Neuronal stem cell (in vitro differentiated cells): Measurements from ENCODE around the gene CTNND2.

Experiments
- DNase-seq: peaks from one replicate; pipeline ENCODE4 v3.0.0-alpha.2; 2013; ENCODE audit warnings: low spot score
- H2AFZ ChIP-seq: one replicate; pipeline ENCODE4 v1.6.1; 2013; ENCODE audit warnings: mild to moderate bottlenecking, low read length, inconsistent platforms
- H2AK5ac ChIP-seq: 2 replicates; pipeline ENCODE4 v1.6.1; 2013; ENCODE audit warnings: low read depth, mild to moderate bottlenecking, inconsistent platforms, low read length, moderate library complexity, mixed read lengths
- H2BK120ac ChIP-seq: 2 replicates; pipeline ENCODE4 v1.6.1; 2013; ENCODE audit warnings: low read depth, mild to moderate bottlenecking, inconsistent platforms, low read length, moderate library complexity, mixed read lengths
- H2BK12ac ChIP-seq: one replicate; pipeline ENCODE4 v1.6.1; 2013; ENCODE audit warnings: low read length, inconsistent platforms
- H2BK15ac ChIP-seq: 2 replicates; pipeline ENCODE4 v1.6.1; 2013; ENCODE audit warnings: mild to moderate bottlenecking, low read length, inconsistent platforms, mixed read lengths
- H2BK5ac ChIP-seq: one replicate; pipeline ENCODE4 v1.6.1; 2013; ENCODE audit warnings: inconsistent platforms, mild to moderate bottlenecking, low read length, moderate library complexity
- H3K14ac ChIP-seq: one replicate; pipeline ENCODE4 v1.6.1; 2013; ENCODE audit warnings: low read length, inconsistent platforms
- H3K18ac ChIP-seq: 2 replicates; pipeline ENCODE4 v1.6.1; 2013; ENCODE audit warnings: low read length, inconsistent platforms
- H3K23ac ChIP-seq: 2 replicates; pipeline ENCODE4 v1.6.1; 2013; ENCODE audit warnings: low read depth, mild to moderate bottlenecking, mixed read lengths, low read length, inconsistent platforms; ENCODE audit not compliant: poor library complexity
- H3K27ac ChIP-seq: replicated peaks from 3 replicates; pipeline ENCODE4 v1.5.1; 2013; ENCODE audit warnings: low read length, inconsistent platforms
- H3K27me3 ChIP-seq, 3 experiments: 2 replicates each; pipeline ENCODE4 v1.6.1; 2013; ENCODE audit warnings: low read length in 3 of 3, mild to moderate bottlenecking in 2 of 3, inconsistent platforms in 1 of 3, low read depth in 1 of 3, mixed read lengths in 1 of 3, moderate library complexity in 1 of 3; ENCODE audit not compliant: control insufficient read depth in 3 of 3, insufficient read depth in 3 of 3
- H3K36me3 ChIP-seq, 2 donors: replicated peaks in 1 of 2; 2 replicates each; pipeline ENCODE4 v1.6.1; 2013; ENCODE audit warnings: low read length in 2 of 2; ENCODE audit not compliant: control insufficient read depth in 2 of 2, insufficient read depth in 2 of 2
- H3K4ac ChIP-seq: 2 replicates; pipeline ENCODE4 v1.6.1; 2013; ENCODE audit warnings: inconsistent platforms, mild to moderate bottlenecking, low read length, moderate library complexity
- H3K4me1 ChIP-seq, 2 donors: 1 replicate in 1 of 2; 2 replicates in 1 of 2; pipeline ENCODE4 v1.6.1; 2013; ENCODE audit warnings: low read length in 2 of 2, low read depth in 1 of 2; ENCODE audit not compliant: control insufficient read depth in 2 of 2, insufficient read depth in 1 of 2
- H3K4me2 ChIP-seq: one replicate; pipeline ENCODE4 v1.6.1; 2013; ENCODE audit warnings: mild to moderate bottlenecking, low read length, inconsistent platforms; ENCODE audit not compliant: insufficient read depth, poor library complexity, severe bottlenecking
- H3K4me3 ChIP-seq, 2 donors: 2 replicates each; pipeline ENCODE4 v1.5.1; 2013; ENCODE audit warnings: low read length in 2 of 2, mild to moderate bottlenecking in 2 of 2, inconsistent platforms in 1 of 2, moderate library complexity in 1 of 2
- H3K79me1 ChIP-seq: one replicate; pipeline ENCODE4 v1.6.1; 2013; ENCODE audit warnings: low read depth, mild to moderate bottlenecking, inconsistent platforms, low read length, moderate library complexity
- H3K9ac ChIP-seq: one replicate; pipeline ENCODE4 v1.6.1; 2013; ENCODE audit warnings: mild to moderate bottlenecking, low read depth, low read length, inconsistent platforms; ENCODE audit not compliant: poor library complexity
- H3K9me3 ChIP-seq, 2 donors: replicated peaks in 1 of 2; 2 replicates each; pipeline versions ENCODE3 to v1.6.1; 2013; ENCODE audit warnings: low read length in 2 of 2, mild to moderate bottlenecking in 2 of 2, inconsistent platforms in 1 of 2, low read depth in 1 of 2, mixed read lengths in 1 of 2, moderate library complexity in 1 of 2; ENCODE audit not compliant: control insufficient read depth in 2 of 2, insufficient read depth in 1 of 2
- H4K8ac ChIP-seq: one replicate; pipeline ENCODE4 v1.6.1; 2013; ENCODE audit warnings: low read depth, mild to moderate bottlenecking, inconsistent platforms, low read length, moderate library complexity
- H4K91ac ChIP-seq: one replicate; pipeline ENCODE4 v1.6.1; 2013; ENCODE audit warnings: low read length, low read depth, mild to moderate bottlenecking, inconsistent platforms; ENCODE audit not compliant: poor library complexity
- WGBS, 2 donors: extraction: QIAGEN DNeasy Blood & Tissue Kit; methylation state at CpG; one replicate each; pipeline ENCODE4 v1.1.7; 2013; ENCODE audit warnings: missing lambda C conversion rate in 2 of 2, mixed read lengths in 1 of 2; ENCODE audit not compliant: insufficient read length in 2 of 2, insufficient replicate concordance in 1 of 2; ENCODE audit errors: extremely low coverage in 2 of 2; 5-methylcytosine and 5-hydroxymethylcytosine counted together

Gene CTNND2

DNA sequence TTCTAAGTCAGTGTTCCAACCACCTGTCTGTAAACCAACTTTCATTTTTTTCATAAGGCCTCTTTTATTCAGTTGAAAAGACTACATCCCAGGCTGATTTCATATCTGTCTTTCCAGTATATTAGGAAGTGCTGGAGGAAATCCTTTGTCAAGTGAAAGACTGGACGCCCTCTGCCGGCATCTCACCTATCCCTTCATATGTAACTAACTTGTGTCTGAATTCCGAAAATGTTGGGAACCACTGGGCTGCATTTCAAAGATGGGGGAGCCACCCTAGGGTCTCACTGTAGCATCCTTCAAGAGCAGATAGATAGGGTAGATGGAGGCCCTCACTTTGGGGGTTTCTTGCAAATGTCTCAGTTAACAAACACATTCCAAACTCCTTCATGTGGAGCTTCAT lies 569.8 kb downstream of the CTNND2 start:
- H4K8ac ChIP-seq = no peak overlapping the region
- no peaks in the 10 kb centered on the region for H3K4me1 ChIP-seq
- no peaks in the 10 kb centered on the region for H3K79me1 ChIP-seq
- H3K27ac ChIP-seq = no peak overlapping the region
- H3K4ac ChIP-seq = no peak overlapping the region
- H3K27me3 ChIP-seq = no peaks in the 10 kb centered on the region
- no peak overlapping the region for H2AK5ac ChIP-seq
- no peak overlapping the region for H2BK12ac ChIP-seq
- no peak overlapping the region for H2BK15ac ChIP-seq
- no peak overlapping the region for H3K23ac ChIP-seq
- H3K36me3 ChIP-seq = peaks cover 0 to 7% of the 10 kb centered on the region in 2 donors
- no peak overlapping the region for H3K14ac ChIP-seq
- no peak overlapping the region for H2AFZ ChIP-seq
- no peak for DNase-seq
- no CpG with 5 or more reads among the region's 3 CpGs for WGBS, 2 donors
- H2BK120ac ChIP-seq = no peak overlapping the region
- no peak overlapping the region for H3K4me3 ChIP-seq
- no peak overlapping the region for H2BK5ac ChIP-seq
- H4K91ac ChIP-seq = no peak overlapping the region
- no peak overlapping the region for H3K9ac ChIP-seq
- no peak overlapping the region for H3K18ac ChIP-seq
- H3K4me2 ChIP-seq = no peak overlapping the region
- H3K9me3 ChIP-seq = peaks cover 2 to 3% of the 10 kb centered on the region in 2 donors

DNA sequence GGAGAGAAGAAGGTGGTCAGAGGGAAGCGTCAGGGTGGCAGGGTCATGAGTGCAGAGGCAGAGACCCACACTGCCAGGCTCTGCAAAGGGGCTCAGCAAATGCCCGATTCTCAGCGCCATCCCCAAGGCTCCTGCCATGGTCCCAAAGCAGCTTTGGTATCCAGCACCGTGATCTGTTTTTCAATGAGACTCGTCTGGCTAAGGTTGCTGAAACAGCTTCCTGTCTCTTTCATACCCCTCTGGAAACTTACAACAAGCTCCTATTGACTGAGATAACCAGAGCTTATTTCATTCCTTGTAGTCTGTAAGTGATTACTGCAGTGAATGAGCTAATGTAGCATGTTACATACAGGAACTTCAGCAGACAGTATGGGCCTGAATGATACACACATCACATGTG lies 574.6 kb downstream of the CTNND2 start:
- Histone ChIP-seq H2BK15ac (no peak overlapping the region), H4K91ac (no peak overlapping the region), H3K27me3 (no peaks in the 10 kb centered on the region), H3K79me1 (no peaks in the 10 kb centered on the region), H3K23ac (no peak overlapping the region), H3K4me3 (peak overlapping the region in 1 of 2 donors; percentile 32), H3K9ac (no peak overlapping the region), H3K18ac (no peak overlapping the region), H3K14ac (no peak overlapping the region), H3K9me3 (peaks cover 2 to 9% of the 10 kb centered on the region in 2 donors), H2BK5ac (no peak overlapping the region), H4K8ac (no peak overlapping the region), H3K4ac (no peak overlapping the region), H3K4me2 (no peak overlapping the region), H3K27ac (no peak overlapping the region), H2AFZ (no peak overlapping the region), H3K36me3 (peaks cover 0 to 4% of the 10 kb centered on the region in 2 donors), H3K4me1 (peaks cover 10 to 27% of the 10 kb centered on the region in 2 donors), H2BK12ac (no peak overlapping the region), H2BK120ac (no peak overlapping the region), H2AK5ac (no peak overlapping the region)
- DNase-seq = no peak
- no CpG with 5 or more reads among the region's 5 CpGs for WGBS, 2 donors

DNA sequence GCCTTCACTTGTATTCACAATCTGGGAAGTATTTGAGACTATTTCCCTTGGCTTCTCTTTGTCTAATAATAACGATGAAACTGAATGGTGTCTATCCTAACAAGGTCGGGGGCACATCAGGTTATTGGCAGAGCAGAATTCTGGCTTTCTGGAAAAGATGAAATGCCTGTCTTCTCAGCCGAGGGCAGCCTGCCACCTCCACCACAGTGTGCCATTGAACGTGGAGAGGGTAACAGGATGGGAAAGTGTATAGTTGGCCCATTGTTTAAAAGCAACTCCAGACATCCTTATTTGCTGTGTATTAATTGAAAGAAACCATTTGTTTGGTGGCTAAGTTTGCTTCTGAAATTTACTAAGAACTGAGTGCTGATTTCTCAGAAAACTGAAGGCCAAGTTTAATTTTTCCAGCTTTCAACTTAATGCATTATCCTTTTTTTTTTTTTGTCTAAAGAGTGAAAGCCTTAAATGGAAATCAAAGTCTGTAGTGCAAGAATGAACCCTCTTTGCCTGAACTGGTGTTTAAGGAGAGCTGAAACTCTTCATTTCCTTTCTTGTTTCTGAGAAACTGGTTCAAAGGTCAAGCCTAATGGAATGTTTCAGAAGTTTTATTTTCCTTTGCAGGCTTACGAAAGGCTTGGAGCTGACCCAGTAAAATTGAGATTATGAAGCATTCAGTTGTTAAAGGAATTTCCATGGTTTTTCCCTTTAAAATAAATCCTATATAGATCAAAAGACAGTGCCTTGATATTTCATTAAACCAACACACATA lies 579.5 kb downstream of the CTNND2 start:
- Histone ChIP-seq H3K27me3 (no peaks in the 10 kb centered on the region), H3K4me2 (no peak overlapping the region), H2BK15ac (no peak overlapping the region), H3K27ac (no peak overlapping the region), H3K79me1 (no peaks in the 10 kb centered on the region), H4K8ac (no peak overlapping the region), H3K14ac (no peak overlapping the region), H2AFZ (no peak overlapping the region), H3K18ac (no peak overlapping the region), H3K36me3 (no peaks in the 10 kb centered on the region), H3K9me3 (peaks cover 0 to 11% of the 10 kb centered on the region in 2 donors), H2BK5ac (no peak overlapping the region), H3K4me1 (peaks cover 12 to 39% of the 10 kb centered on the region in 2 donors), H3K4me3 (peak overlapping the region in 1 of 2 donors; percentile 63), H2BK120ac (no peak overlapping the region), H3K4ac (no peak overlapping the region), H2BK12ac (no peak overlapping the region), H3K23ac (no peak overlapping the region), H4K91ac (no peak overlapping the region), H3K9ac (no peak overlapping the region), H2AK5ac (no peak overlapping the region)
- no peak for DNase-seq
- WGBS, 2 donors = no CpG with 5 or more reads among the region's 5 CpGs

DNA sequence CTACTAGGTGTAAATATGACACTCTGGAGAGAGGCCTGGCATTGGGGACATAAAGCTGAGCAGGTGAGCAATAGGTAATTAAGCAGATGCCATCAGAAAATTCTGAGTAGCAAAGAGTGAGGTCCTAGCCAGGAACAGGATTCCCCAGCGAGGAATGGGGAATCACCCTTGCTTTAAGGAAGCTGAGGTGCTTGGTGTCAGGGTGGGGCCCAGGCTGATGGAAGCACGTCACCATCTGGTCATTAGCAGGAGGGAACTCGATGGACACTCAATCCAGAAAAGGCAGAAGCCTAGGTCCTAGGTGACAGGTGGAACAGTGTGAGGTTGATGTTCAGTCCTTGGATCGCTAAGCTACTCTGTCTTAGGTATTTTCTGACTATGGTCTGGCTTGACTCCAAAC lies 580.5 kb downstream of the CTNND2 start:
- no peak overlapping the region for H2BK5ac ChIP-seq

More for the DNA sequence above, 580.5 kb downstream of the CTNND2 start:
- H2BK120ac ChIP-seq = no peak overlapping the region
- no peak overlapping the region for H3K9ac ChIP-seq
- no peak overlapping the region for H3K18ac ChIP-seq
- DNase-seq = no peak
- H3K4ac ChIP-seq = no peak overlapping the region
- H3K14ac ChIP-seq = no peak overlapping the region
- H4K8ac ChIP-seq = no peak overlapping the region
- H4K91ac ChIP-seq = no peak overlapping the region
- H3K36me3 ChIP-seq = no peaks in the 10 kb centered on the region
- no peak overlapping the region for H2BK12ac ChIP-seq
- H3K4me3 ChIP-seq = no peak overlapping the region
- no CpG with 5 or more reads among the region's 4 CpGs for WGBS, 2 donors
- H3K4me2 ChIP-seq = no peak overlapping the region
- H2BK15ac ChIP-seq = no peak overlapping the region
- peaks cover 12 to 39% of the 10 kb centered on the region in 2 donors for H3K4me1 ChIP-seq
- peaks cover 0 to 11% of the 10 kb centered on the region in 2 donors for H3K9me3 ChIP-seq
- H3K27me3 ChIP-seq = no peaks in the 10 kb centered on the region
- no peak overlapping the region for H2AFZ ChIP-seq
- H3K27ac ChIP-seq = no peak overlapping the region
- no peak overlapping the region for H2AK5ac ChIP-seq
- no peak overlapping the region for H3K23ac ChIP-seq
- no peaks in the 10 kb centered on the region for H3K79me1 ChIP-seq
